Lung microvascular endothelial cell (primary cell): ENCODE data around the gene PPARG. TPM values are rescaled to one million over a fixed set of nuclear protein-coding genes. Genes with fewer than 3 reads are reported as not detected.

Source experiments
- DNase-seq, 2 donors: peaks; one replicate each; pipeline versions ENCODE4 v3.0.0 to v3.0.0-alpha.2; 2010; ENCODE audit warnings: low read depth in 2 of 2
- total RNA-seq: library from RNA; depleted of rRNA; stranded (reverse); fragments of >200 nt; gene quantifications from 2 replicates; pipeline ENCODE4 v1.2.1, GENCODE V29; 2014

Gene PPARG
- total RNA-seq, 1 donor from 2014 or later, result 77.8 TPM

DNA sequence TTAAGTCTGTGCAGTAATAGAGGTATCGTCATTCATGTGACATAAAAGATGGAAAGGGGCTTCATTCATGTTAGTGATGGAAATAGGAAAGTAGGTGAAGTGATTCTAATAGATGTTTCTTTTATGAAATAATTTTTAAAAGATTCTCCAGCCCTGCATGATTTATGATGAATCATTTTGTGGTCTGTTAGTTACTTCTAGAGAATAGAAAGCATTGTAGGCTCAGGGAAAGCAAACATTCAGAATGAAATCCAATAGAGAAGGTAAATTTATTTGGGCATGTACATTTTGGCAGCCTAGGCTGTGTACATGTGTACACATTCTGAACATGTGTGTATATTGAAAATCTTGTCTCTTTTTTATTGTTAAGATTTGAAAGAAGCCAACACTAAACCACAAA lies 23.1 kb downstream of the PPARG start:
- no peak for DNase-seq

DNA sequence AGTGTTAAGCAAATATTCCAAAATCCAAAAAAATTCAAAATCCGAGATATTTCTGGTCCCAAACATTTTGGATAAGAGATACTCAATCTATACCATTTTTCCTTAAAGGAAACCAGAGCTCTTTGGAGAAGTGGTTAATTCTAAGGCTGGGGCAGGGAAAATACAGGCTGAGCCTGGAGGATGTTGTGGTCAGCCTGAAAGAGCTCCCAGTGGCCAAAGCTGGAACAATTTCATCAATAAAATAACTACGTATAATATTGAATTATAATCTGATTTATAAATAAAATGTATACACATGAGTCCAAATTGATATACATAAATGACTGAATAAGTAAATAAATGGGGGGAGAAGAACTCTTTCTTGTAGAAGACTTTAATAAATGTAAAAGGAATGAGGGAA lies 24.6 kb downstream of the PPARG start:
- DNase-seq, result no peak

DNA sequence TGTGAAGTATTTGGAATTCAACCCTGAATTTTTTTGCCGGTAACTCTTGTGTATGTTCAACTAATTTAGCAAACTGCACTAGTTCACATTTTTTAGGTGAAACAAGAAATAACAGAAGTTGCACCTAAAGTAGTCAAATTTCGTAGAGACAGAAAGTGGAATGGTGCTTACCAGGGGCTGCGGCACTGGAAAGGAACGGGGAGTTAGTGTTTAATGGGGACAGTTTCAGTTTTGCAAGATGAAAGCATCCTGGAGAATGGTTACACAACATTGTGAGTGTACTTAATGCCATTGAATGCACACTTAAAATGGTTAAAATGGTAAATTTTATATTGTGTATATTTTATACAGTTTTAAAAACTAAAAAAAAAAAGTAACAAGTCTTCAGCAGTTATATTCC lies 27.4 kb downstream of the PPARG start:
- DNase-seq, result no peak

DNA sequence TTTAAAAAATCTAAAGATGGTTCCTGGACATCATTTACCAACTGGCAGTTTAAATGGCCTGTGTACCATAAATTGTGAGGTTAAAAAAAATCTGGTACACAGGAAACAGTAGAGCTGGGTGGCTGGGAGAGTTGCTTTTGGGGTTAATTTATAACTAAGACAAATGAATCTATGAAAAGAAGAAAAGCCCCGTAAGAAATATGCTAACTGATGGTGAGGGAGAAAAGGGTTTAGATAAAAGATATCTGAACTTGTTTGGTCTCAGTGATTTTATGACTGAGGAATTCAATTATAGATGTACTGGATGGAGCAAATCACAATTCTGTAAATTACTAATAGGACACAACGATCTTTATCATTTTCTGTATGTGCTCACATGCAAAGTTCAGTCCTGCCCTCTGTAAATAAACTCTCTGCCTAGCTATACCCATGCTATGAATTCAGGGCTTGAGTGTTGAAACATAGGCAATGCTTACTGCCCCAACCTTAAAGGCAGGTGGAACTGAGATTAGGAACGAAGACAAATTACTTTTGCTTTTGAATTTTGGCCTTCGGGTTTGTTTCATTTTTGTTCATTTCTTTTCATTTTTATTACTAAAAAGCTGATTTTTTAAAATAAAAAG lies 28.0 kb downstream of the PPARG start:
- no peak for DNase-seq

DNA sequence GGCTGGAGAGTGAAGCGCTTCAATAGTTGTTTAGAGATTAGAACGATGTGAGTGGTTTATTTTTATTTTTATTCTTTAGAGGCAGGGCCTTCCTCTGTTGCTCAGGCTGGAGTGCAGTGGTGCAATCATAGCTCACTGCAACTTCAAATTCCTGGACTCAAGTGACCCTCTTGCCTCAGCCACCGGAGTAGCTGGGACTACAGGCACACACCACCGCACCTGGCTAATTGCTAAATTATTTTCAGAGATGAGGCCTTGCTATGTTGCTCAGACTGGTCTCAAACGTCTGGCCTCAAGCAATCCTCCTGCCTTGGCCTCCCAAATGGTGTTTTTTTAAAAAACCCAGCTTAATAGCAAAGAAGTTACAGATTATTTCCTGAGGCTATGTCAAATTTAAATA lies 29.0 kb downstream of the PPARG start:
- DNase-seq, result no peak

DNA sequence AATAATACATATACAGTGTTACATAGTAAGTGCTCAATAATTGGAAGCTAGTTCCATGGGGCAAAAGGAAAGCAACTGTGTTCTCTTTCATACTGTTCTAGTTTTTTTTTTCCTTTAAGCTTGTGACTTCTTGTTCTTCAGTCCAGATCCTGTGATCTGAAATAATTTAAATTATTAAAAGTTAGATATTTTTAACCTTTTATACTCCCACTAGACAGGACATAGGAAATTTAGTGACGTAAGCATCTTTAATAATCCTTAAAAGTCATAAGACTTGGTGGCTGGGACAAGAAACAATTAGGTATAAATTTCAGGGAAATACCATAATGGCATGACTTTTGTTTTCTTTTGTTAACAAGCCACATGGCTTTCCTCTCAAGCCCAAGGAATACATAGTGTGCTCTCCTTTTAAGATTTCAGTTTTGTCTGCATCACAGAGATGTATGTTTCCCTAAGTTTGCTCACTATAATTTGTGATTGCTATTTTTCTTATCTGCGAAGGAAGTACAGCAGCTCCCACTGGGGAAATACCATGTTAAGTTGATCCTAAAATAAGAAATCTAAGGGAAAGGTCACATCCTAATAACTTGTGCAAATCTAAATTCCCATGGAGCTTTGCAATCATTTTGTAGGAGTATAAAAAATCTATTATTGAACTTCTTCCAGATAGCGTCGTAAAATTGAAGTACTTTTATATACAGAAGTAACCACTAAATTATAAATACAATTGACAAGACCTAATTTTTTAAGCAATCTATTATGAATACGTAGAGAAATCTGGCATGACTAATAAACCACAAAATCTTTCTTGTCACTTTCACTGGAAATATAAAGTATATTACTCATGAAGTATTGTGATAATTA lies 30.1 kb downstream of the PPARG start:
- peak in 1 of 2 donors; percentile 58 for DNase-seq

DNA sequence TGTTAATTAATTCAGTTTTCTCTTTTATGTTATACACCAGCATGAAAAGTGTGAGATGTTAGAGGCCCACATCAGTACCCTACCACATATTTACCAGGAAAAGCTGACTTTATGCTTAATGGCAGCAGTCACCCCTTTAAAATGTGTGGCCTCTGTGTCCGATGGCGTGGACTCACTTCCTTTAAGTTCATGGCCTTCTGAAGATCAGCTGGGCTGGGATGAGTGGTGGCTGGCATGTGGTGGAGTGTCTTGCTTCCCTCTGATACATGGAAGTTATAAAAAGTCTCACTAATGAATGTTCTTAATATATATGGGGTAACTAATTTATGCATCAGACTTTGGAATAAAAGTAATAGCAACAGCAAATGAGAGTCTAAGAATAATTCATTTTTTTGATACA lies 32.1 kb downstream of the PPARG start:
- no peak for DNase-seq

DNA sequence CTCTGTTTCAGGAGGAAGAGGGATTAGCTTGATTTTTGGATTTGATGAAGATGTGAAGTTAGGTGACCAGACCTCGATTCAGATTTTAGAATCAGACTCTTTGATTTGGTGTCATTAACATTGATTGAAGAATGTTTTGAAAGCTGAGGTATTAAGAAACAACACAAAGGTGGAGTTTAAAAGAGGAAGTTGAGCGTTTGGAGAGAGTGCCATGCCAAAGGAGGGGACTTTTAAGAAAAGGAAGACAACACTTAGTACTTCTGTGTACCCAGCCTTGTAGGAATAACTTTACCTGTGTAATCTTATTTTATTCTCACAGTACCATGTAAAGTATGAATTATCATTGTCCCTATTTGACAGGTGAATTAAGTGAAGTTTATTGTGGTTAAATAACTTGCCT lies 34.4 kb downstream of the PPARG start:
- no peak for DNase-seq

DNA sequence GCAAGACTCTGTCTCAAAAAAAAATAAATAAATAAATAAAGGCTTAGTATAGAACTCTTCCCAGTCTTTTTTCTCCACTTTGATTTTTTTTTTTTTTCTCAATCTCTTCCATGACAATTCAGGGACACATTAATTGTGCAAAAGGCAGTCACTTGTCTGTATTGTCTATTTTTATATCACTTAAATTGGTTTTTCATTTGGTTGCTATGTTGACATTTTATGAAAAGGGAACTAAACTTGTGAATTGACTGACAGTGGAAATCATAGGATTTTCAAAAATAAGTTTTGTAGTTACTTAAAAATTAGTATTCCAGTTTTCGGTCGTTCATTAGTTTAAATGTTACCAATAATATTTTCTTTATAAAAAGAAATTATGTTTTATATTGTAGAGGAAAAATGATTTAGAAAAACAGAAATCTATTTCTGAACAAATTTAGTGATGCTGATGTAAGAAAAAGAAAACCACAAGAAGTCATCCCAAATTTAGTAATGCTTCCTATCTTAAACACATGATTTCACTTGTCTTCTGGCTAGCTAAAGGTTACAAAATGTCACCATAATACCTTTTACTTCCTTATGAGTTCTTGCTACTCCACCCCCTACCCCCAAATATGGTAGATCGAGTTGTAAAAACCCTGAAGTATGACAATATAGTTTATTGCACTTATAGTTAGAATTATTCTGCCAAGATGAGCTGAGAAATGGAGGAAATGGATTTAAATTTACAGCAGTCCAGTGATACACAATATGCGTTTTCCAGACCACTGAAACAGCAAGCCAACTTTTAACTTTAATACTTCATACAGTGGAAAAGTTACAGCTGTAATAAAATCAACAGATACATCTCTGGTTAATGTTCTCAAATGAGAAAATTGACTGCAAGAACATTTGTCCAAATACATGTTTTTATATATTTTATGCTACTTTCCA lies 37.0 kb downstream of the PPARG start:
- no peak for DNase-seq

DNA sequence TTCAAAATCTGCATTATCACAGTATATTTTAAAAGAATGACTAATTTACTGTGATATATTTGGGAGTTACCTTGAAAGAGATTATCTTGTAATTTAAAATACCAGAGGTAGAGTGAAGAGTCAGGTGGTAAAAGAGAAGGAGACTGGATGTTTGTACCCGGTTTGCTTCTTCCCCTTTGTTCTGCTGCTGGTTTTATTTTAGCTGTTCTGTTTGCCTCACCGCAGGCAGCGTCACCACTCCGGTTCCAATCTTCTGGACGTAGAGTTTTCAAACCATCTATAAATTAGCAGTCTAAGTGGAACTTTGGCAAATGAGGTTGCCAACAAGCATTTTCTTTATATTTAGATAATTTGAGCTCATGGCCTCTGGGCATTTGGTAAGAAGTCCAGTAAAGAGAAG lies 38.2 kb downstream of the PPARG start:
- DNase-seq, result no peak

DNA sequence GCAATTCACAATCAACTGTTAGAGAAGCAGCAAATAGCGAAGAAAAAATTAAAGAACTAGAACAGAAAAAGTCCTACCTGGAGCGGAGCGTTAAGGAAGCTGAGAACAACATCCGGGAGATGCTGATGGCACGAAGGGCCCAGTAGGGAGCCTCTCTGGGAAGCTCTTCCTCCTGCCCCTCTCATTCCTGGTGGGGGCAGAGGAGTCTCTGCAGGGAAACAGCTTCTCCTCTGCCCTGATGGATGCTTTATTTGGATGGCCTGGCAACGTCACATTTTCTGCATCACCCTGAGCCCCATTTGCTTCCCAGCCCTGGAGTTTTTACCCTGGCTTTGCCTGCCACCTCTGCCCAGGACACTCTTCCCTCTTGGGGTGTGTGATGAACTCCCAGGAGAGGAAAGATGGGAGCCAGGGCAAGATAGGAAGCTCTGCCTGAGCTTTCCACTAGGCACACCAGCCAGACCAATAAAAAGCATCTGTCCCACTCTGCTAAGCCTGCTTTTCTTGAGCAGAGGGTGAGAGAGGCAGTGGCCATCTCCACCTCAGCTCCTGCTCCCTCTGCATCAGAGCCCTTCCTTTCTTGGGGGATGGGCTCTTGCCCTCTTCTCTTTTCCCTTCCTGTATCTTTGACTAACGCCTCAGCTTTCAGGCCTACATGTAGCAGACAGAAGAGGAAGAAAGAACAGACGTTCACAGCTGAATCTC lies 39.4 kb downstream of the PPARG start:
- no peak for DNase-seq

DNA sequence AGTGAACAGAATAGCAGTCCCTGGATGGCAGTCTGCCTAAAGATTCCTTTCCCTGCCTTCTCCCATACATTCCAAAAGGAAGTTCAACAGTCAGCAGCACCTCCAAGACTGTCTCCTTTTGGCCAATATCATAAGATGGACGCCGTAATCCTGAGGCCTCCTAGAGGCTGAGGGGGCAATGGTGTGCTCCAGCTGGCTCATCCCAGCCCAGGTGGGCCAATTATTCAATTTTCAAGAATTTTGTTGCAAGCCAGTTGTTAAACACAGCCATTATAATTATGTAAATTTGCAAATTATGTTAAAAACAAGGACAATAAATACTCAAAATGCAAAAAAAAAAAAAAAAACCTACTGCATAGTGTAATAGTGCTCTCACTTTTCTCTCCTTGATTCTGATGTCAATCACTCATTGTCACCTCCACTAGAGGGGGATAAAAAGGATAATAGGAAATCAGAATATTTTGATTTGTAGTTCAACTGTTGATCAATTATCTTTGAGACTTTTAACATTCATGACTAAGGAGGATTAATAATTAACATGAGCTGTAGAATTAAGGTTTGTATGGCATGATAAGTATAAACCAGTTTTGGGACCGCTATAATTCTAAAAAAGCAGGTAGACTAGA lies 40.1 kb downstream of the PPARG start:
- no peak for DNase-seq

DNA sequence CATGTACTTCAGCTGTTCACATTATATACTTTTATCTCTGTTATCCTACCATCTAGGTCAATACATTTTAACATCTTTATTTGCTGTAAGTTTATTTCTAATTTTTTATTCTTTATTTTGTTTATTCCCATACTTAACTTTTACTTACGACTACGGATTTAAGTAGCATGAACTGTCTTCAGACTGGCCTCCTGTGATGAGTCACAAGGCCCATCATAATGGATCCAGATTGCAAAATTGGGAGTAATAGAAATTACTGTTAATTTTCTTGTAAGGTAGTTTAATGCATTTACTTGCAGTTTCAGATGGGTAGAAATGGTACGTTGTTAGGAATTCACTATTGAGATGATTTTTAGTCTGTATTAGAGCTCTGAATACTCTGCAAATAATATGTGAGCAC lies 45.9 kb downstream of the PPARG start:
- DNase-seq, result no peak

DNA sequence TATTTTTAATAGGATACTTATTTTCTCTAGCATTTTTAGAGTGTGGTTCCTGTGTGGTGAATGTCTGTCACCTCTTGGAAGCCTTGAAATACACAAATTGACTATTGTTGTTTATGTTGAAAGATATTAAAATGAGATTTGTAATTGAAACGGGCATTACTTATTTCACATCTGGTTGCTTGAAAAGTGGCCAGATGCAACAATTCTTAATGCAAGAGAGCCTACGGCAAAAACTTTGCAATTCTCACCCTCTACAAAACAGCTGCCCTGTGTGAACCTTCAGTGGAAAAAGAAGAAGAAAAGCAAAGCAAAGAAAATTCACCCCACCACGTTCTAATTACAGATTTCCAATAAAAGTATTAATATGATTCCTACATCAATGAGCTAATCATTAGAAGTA lies 46.6 kb downstream of the PPARG start:
- DNase-seq, result no peak

DNA sequence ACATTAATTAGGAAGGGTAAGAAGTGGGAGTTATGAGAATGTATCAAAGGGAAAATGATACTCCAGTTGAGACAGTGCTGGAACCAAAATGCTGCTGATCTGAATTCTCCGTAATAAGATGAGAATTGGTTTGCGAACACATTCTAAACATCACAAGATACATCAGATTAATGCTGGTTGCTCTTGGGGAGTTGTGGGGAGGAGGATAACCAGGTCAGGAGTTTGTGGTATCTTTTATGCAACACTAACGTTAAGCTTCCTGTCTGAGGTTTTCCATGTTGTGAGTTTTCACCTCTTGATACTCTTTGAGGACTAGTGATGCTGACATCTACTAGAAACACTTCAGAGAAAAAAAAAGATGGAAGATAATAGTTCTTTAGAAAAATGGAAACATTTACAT lies 47.2 kb downstream of the PPARG start:
- DNase-seq, result no peak

DNA sequence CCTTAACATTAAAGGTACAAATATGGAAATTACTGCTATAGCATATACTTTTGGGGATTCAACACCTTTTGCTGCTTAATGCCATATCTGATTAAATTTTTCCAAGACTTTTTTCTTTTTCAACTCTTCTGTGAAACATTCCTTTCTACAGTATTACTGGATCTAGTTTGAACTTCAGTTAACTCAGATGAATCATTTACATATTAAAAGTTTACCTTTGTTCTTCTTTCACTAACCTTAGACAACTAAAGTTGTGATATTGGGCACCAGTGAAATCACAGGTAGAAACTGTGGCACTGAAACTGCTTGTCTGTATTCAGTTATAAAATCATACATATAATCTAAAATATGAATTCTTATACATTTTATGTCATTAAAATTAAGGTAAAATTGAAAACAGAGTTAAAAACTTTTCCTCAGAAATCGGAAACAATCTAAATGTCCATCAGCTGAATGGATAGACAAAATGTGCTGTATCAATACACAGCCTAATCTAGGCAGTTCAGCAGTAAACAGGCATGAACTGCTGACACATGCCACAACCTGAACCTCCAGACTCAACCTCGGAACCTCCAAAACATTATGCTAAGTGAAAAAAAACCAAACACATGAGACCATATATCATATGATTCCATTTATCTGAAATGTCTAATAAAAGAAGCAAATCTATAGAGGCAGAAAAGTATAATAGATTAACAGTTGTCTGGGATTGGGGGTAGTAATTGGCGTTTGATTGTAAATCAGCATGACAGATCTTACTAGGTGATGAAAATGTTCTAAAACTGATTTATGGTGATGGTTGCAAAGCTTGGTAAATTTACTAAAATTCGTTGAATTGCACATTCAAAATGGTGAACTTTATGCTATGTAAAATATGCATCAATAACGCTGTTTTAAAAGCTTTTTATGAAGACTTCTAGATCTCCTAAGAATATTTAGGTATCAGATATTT lies 50.0 kb downstream of the PPARG start:
- DNase-seq, result no peak

DNA sequence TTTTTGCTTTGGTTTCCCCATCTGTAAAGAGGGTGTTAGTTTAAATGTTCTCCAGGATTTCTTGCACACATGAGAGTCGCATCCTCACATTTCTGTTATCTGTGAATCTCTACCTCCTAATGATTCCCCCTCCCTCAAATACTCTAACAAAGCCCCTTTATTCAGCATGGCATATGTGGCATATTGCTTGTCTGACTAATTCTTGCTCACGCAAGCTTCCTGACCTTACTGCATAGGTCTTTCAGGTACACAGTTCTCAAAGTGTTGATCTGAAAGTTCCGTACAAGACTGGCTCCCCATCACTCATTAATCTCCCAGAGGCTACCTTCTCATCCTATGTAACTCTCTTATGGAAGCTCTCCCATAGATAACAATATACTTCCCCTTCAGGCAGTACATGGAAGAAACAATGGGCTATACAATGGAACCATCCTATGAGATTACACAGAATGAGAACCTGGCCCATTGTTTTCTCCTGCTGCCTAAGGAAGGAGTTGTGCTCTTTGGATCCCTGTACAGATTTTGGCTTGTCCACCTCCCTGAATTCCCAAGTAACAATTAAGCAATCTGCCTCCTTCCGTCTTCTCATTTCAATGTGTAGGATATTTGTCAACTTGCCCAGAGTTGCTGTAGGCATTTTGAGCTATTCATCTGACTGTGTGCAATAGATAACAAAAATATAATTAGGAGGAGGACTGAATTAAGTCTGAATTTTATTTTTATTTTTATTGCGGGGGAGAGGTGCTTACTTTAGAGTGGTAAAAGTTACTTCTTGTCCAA lies 51.0 kb downstream of the PPARG start:
- no peak for DNase-seq

DNA sequence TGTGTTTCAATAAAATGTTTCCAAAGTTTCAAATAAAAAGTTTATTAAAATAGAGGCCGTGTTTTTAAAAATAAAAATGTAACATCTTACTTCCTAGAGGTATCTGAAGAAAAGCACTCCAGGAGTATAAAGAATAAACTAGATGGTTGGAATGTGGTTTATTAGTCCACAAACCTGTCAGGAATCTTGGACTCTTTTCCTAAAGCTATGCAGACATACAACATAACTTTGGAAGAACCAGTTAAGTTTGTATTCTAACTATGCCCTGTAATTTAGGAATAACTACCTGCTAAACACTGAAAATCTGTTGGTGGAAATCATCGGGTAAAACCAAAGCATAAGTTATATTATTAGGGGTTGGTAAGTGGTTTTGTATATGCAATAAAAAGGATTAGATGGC lies 51.6 kb downstream of the PPARG start:
- DNase-seq, result no peak

DNA sequence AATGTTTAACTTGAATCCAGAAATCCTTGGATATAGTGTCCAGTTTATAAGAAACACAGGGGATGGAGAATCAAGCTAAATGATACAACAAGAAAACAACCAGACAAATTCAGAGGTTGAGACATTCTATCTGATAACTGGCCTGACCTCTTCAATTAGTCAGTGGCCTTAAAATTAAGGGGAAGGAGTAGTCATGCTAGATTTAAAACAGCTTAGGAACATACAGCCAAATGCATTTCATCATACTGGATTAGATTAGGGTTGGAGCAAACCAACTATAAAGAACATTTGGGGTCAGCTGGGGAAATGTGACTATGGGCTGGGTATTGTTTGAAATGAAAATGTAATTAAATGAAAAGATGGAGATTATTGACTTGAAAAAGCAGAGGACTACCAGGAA lies 53.3 kb downstream of the PPARG start:
- DNase-seq, result no peak
